SK-N-SH (cell line): Measurements from ENCODE around the gene LPGAT1.

Experiments
- RAD21 ChIP-seq: IDR thresholded peaks from 2 replicates; pipeline ENCODE4 v1.6.1; 2012; ENCODE audit warnings: mild to moderate bottlenecking, low read length
- RXRA ChIP-seq: IDR thresholded peaks from 2 replicates; pipeline ENCODE4 v1.4.0; 2012; ENCODE audit warnings: low read depth, mild to moderate bottlenecking, borderline replicate concordance
- TF ChIP-seq, protein P1 (sequence below): fragments of 200-600 bp; sonication (generic); IDR thresholded peaks from 2 replicates; pipeline ENCODE4 v1.6.1; 2017; ENCODE audit warnings: antibody characterized with exemption, mild to moderate bottlenecking, moderate library complexity

- TF ChIP-seq RAD21 = no peak
- TF ChIP-seq, protein P1, sequence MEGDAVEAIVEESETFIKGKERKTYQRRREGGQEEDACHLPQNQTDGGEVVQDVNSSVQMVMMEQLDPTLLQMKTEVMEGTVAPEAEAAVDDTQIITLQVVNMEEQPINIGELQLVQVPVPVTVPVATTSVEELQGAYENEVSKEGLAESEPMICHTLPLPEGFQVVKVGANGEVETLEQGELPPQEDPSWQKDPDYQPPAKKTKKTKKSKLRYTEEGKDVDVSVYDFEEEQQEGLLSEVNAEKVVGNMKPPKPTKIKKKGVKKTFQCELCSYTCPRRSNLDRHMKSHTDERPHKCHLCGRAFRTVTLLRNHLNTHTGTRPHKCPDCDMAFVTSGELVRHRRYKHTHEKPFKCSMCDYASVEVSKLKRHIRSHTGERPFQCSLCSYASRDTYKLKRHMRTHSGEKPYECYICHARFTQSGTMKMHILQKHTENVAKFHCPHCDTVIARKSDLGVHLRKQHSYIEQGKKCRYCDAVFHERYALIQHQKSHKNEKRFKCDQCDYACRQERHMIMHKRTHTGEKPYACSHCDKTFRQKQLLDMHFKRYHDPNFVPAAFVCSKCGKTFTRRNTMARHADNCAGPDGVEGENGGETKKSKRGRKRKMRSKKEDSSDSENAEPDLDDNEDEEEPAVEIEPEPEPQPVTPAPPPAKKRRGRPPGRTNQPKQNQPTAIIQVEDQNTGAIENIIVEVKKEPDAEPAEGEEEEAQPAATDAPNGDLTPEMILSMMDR = no peak
- TF ChIP-seq RXRA = no peak
Measured at GRCh38 chr1:211879475-211879874, 48.9 kb upstream of the LPGAT1 start.
